ENCODE data around the gene TOR1B.

DNA sequence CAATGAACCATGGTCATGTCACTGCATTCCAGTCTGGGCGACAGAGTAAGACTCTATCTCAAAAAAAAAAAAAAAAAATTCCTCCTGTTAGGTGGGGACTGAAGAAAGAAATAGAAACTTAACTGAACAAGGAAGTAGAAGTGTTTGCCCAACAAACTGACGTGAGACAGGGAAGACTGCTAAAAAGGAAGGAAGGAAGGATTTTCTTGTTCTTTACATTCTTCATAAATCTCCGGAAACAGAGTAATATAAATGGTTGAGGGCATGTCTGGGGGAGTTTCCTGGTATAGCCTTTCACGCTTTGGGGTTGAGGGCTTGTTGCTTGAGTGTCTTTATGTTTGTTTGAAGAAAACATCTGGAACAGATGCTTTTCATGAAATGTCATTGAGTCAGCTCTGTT, 3.1 kb downstream of the TOR1B start:
- TF ChIP-seq POLR2AphosphoS5 (IDR thresholded peaks at IDR 0.05; ENCODE audit: low read depth, low read length) (no peak), TCF7L2 (IDR thresholded peaks at IDR 0.05; ENCODE audit: borderline replicate concordance, extremely low read depth, insufficient read depth, insufficient read length) (no peak), POLR2A (IDR thresholded peaks at IDR 0.05; ENCODE audit: borderline replicate concordance, extremely low read depth, insufficient read depth, insufficient read length) (no peak), ELF1 (IDR thresholded peaks at IDR 0.05; ENCODE audit: borderline replicate concordance, low read depth) (no peak)
- TF ChIP-seq, protein P1, sequence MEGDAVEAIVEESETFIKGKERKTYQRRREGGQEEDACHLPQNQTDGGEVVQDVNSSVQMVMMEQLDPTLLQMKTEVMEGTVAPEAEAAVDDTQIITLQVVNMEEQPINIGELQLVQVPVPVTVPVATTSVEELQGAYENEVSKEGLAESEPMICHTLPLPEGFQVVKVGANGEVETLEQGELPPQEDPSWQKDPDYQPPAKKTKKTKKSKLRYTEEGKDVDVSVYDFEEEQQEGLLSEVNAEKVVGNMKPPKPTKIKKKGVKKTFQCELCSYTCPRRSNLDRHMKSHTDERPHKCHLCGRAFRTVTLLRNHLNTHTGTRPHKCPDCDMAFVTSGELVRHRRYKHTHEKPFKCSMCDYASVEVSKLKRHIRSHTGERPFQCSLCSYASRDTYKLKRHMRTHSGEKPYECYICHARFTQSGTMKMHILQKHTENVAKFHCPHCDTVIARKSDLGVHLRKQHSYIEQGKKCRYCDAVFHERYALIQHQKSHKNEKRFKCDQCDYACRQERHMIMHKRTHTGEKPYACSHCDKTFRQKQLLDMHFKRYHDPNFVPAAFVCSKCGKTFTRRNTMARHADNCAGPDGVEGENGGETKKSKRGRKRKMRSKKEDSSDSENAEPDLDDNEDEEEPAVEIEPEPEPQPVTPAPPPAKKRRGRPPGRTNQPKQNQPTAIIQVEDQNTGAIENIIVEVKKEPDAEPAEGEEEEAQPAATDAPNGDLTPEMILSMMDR (IDR thresholded peaks at IDR 0.05 in 2 of 3, conservative IDR thresholded peaks at IDR 0.05 in 1 of 3; ENCODE audit: borderline replicate concordance in 1 of 3, insufficient read depth in 1 of 3, low read depth in 2 of 3, low read length in 2 of 3): no peak
